HAP-1 (cell line): ENCODE measurements around the gene ATG9B.

Experiments used
- DNase-seq, 2 experiments: peaks; one replicate each; pipeline ENCODE4 v3.0.0-alpha.2; 2016 to 2020; ENCODE audit warnings: low spot score in 2 of 2
- H3K27me3 ChIP-seq: fragments of 250-450 bp; sonication (Bioruptor Pico); 2 replicates; pipeline ENCODE4 v1.5.1; 2020; ENCODE audit warnings: low read depth, mild to moderate bottlenecking, moderate library complexity
- H3K36me3 ChIP-seq: fragments of 250-450 bp; sonication (Bioruptor Pico); replicated peaks from 2 replicates; pipeline ENCODE4 v1.5.1; 2020; ENCODE audit warnings: mild to moderate bottlenecking
- H3K4me1 ChIP-seq: fragments of 250-450 bp; sonication (Bioruptor Pico); 2 replicates; pipeline ENCODE4 v1.5.1; 2020; ENCODE audit warnings: mild to moderate bottlenecking
- H3K4me3 ChIP-seq: fragments of 250-450 bp; sonication (Bioruptor Pico); 2 replicates; pipeline ENCODE4 v1.5.1; 2020; ENCODE audit warnings: mild to moderate bottlenecking, moderate library complexity
- H3K9me3 ChIP-seq: fragments of 250-450 bp; sonication (Bioruptor Pico); 2 replicates; pipeline ENCODE4 v1.5.1; 2020; ENCODE audit warnings: mild to moderate bottlenecking, moderate library complexity
- in situ Hi-C: fragments of 300-500 bp; cut with MboI; formaldehyde crosslinking; loops from 3 replicates; pipeline ENCODE4 v1.14.3; 2020; ENCODE audit warnings: low sequenced_read_pairs, inconsistent platforms, mixed read lengths

Gene ATG9B

GRCh38 chr7:150965273-150965830, 58.9 kb downstream of the ATG9B start:
- H3K4me3 ChIP-seq = no peak overlapping the region
- H3K9me3 ChIP-seq = no peaks in the 10 kb centered on the region
- no peaks in the 10 kb centered on the region for H3K36me3 ChIP-seq
- DNase-seq = no peak
- no peaks in the 10 kb centered on the region for H3K27me3 ChIP-seq
- in situ Hi-C loops = no loop called here
- no peaks in the 10 kb centered on the region for H3K4me1 ChIP-seq
